Neural progenitor cell (in vitro differentiated cells): ENCODE measurements around the gene PPP4R3B. TPM values are rescaled to one million over a fixed set of nuclear protein-coding genes. Genes with fewer than 3 reads are reported as not detected.
A peak's percentile ranks its signal among the peaks of the same experiment; 100 is the strongest.

ENCODE experiments used
- DNase-seq: peaks from one replicate; pipeline ENCODE4 v3.0.0-alpha.2; 2016; ENCODE audit warnings: low spot score
- H2AFZ ChIP-seq: fragments of 200-600 bp; sonication (generic); replicated peaks from 2 replicates; pipeline ENCODE4 v1.6.1; 2016; ENCODE audit warnings: antibody characterized with exemption
- H3F3A ChIP-seq: fragments of 200-600 bp; sonication (generic); 2 replicates; pipeline ENCODE4 v1.6.1; 2016; ENCODE audit warnings: antibody characterized with exemption, low read depth
- H3K27ac ChIP-seq: fragments of 200-600 bp; sonication (generic); 2 replicates; pipeline ENCODE4 v1.5.1; 2016; ENCODE audit warnings: mild to moderate bottlenecking
- H3K27me3 ChIP-seq: fragments of 200-600 bp; sonication (generic); 2 replicates; pipeline ENCODE4 v1.6.1; 2016; ENCODE audit warnings: mild to moderate bottlenecking, moderate library complexity
- H3K36me3 ChIP-seq: fragments of 200-600 bp; sonication (generic); 2 replicates; pipeline ENCODE4 v1.5.1; 2016
- H3K4me1 ChIP-seq: fragments of 200-600 bp; sonication (generic); 2 replicates; pipeline ENCODE4 v1.6.1; 2016; ENCODE audit warnings: mixed run types
- H3K4me2 ChIP-seq: fragments of 200-600 bp; sonication (generic); 2 replicates; pipeline ENCODE4 v1.6.1; 2016
- H3K4me3 ChIP-seq: fragments of 200-600 bp; sonication (generic); 2 replicates; pipeline ENCODE4 v1.5.1; 2016
- H3K79me2 ChIP-seq: fragments of 200-600 bp; sonication (generic); 2 replicates; pipeline ENCODE4 v1.6.1; 2016; ENCODE audit warnings: low read depth
- H3K9ac ChIP-seq: fragments of 200-600 bp; sonication (generic); 2 replicates; pipeline ENCODE4 v1.6.1; 2016
- H3K9me3 ChIP-seq: fragments of 200-600 bp; sonication (generic); 2 replicates; pipeline ENCODE4 v1.5.1; 2016; ENCODE audit warnings: low read depth
- H4K20me1 ChIP-seq: fragments of 200-600 bp; sonication (generic); 2 replicates; pipeline ENCODE4 v1.6.1; 2016; ENCODE audit warnings: low read depth
- H3K27ac Mint-ChIP-seq: 3 replicates; pipeline ENCODE4 v1.8.0; 2021; ENCODE audit warnings: mixed read lengths
- H3K27me3 Mint-ChIP-seq: 2 replicates; pipeline ENCODE4 v1.8.0; 2022; ENCODE audit warnings: low read depth, mild to moderate bottlenecking, inconsistent platforms, moderate library complexity, mixed read lengths; ENCODE audit not compliant: insufficient read depth
- H3K36me3 Mint-ChIP-seq: 3 replicates; pipeline ENCODE4 v1.8.0; 2021; ENCODE audit warnings: mixed read lengths
- H3K4me1 Mint-ChIP-seq: 3 replicates; pipeline ENCODE4 v1.8.0; 2021; ENCODE audit warnings: mixed read lengths
- H3K4me3 Mint-ChIP-seq: 3 replicates; pipeline ENCODE4 v1.8.0; 2021; ENCODE audit warnings: mild to moderate bottlenecking, moderate library complexity, mixed read lengths
- H3K9me3 Mint-ChIP-seq: 3 replicates; pipeline ENCODE4 v1.8.0; 2020; ENCODE audit warnings: mixed read lengths
- CTCF ChIP-seq: fragments of 200-600 bp; sonication (generic); IDR thresholded peaks from 2 replicates; pipeline ENCODE4 v1.5.1; 2017; ENCODE audit warnings: antibody characterized with exemption, mild to moderate bottlenecking
- EZH2 ChIP-seq: fragments of 200-600 bp; sonication (generic); IDR thresholded peaks from 2 replicates; pipeline ENCODE4 v1.6.1; 2017; ENCODE audit warnings: antibody characterized with exemption, mild to moderate bottlenecking, moderate library complexity
- EZH2phosphoT487 ChIP-seq: fragments of 200-600 bp; sonication (generic); IDR thresholded peaks from 2 replicates; pipeline ENCODE4 v1.6.1; 2017; ENCODE audit warnings: antibody characterized with exemption
- total RNA-seq: library from RNA; depleted of rRNA; stranded (reverse); fragments of >200 nt; gene quantifications from 2 replicates; pipeline ENCODE4 v1.2.3, GENCODE V29; 2015; ENCODE audit warnings: low replicate concordance

Gene PPP4R3B
- total RNA-seq, 1 donor from 2014 or later, result 71.2 TPM

GRCh38 chr2:55620123-55620779 is 2.8 kb upstream of the PPP4R3B start:
- peaks cover 22% of the 10 kb centered on the region for H3K4me1 ChIP-seq
- no peaks in the 10 kb centered on the region for H3K27me3 ChIP-seq
- no peaks in the 10 kb centered on the region for H3K9me3 Mint-ChIP-seq
- peaks cover 13% of the 10 kb centered on the region for H3F3A ChIP-seq
- H3K27ac Mint-ChIP-seq, result no peak overlapping the region
- peak; percentile 44 for DNase-seq
- H3K27me3 Mint-ChIP-seq, result peaks cover 2% of the 10 kb centered on the region
- H3K9ac ChIP-seq, result no peak overlapping the region
- H3K36me3 Mint-ChIP-seq, result peaks cover 5% of the 10 kb centered on the region
- H3K9me3 ChIP-seq, result no peaks in the 10 kb centered on the region
- peaks cover 1% of the 10 kb centered on the region for H3K36me3 ChIP-seq
- peak overlapping the region; percentile 9 for H3K4me3 ChIP-seq
- H3K4me1 Mint-ChIP-seq, result peaks cover 26% of the 10 kb centered on the region
- TF ChIP-seq EZH2 (no peak), CTCF (peak; percentile 43), EZH2phosphoT487 (no peak)
- peaks cover 30% of the 10 kb centered on the region for H4K20me1 ChIP-seq
- no peak overlapping the region for H3K27ac ChIP-seq
- H3K4me3 Mint-ChIP-seq, result peak overlapping the region; percentile 77
- H2AFZ ChIP-seq, result no peak overlapping the region
- peak overlapping the region; percentile 46 for H3K4me2 ChIP-seq
- H3K79me2 ChIP-seq, result peaks cover 83% of the 10 kb centered on the region

- Mint-ChIP-seq H3K9me3 (no peaks in the 10 kb centered on the region), H3K4me3 (no peak overlapping the region), H3K36me3 (peaks cover 8% of the 10 kb centered on the region), H3K27me3 (peaks cover 2% of the 10 kb centered on the region), H3K4me1 (peaks cover 26% of the 10 kb centered on the region), H3K27ac (no peak overlapping the region)
- Histone ChIP-seq H3K79me2 (peaks cover 95% of the 10 kb centered on the region), H3K4me1 (peaks cover 24% of the 10 kb centered on the region), H3F3A (peaks cover 16% of the 10 kb centered on the region), H4K20me1 (peaks cover 32% of the 10 kb centered on the region), H3K27ac (peak overlapping the region; percentile 82), H3K4me2 (peak overlapping the region; percentile 87), H3K9me3 (no peaks in the 10 kb centered on the region), H3K4me3 (peak overlapping the region; percentile 97), H3K36me3 (peaks cover 13% of the 10 kb centered on the region), H2AFZ (peak overlapping the region; percentile 84), H3K27me3 (no peaks in the 10 kb centered on the region), H3K9ac (peak overlapping the region; percentile 97)
- peak; percentile 67 for DNase-seq
- TF ChIP-seq EZH2, result no peak
- no peak for TF ChIP-seq CTCF
- no peak for TF ChIP-seq EZH2phosphoT487
These were observed 1.0 kb upstream of the PPP4R3B start for GRCh38 chr2:55618275-55619055.

GRCh38 chr2:55618025-55618274 is 528 bp upstream of the PPP4R3B start:
- H3K4me2 ChIP-seq, result peak overlapping the region; percentile 87
- peak overlapping the region; percentile 82 for H3K27ac ChIP-seq
- H3K36me3 ChIP-seq, result peaks cover 18% of the 10 kb centered on the region
- no peaks in the 10 kb centered on the region for H3K27me3 ChIP-seq
- Mint-ChIP-seq H3K9me3 (no peaks in the 10 kb centered on the region), H3K36me3 (peaks cover 11% of the 10 kb centered on the region), H3K4me1 (peaks cover 26% of the 10 kb centered on the region), H3K27me3 (peaks cover 2% of the 10 kb centered on the region), H3K27ac (no peak overlapping the region), H3K4me3 (no peak overlapping the region)
- TF ChIP-seq EZH2, result no peak
- no peak for TF ChIP-seq CTCF
- TF ChIP-seq EZH2phosphoT487, result no peak
- H3K9me3 ChIP-seq, result no peaks in the 10 kb centered on the region
- H3F3A ChIP-seq, result peaks cover 16% of the 10 kb centered on the region
- peaks cover 32% of the 10 kb centered on the region for H4K20me1 ChIP-seq
- H2AFZ ChIP-seq, result peak overlapping the region; percentile 84
- peak overlapping the region; percentile 97 for H3K9ac ChIP-seq
- peak overlapping the region; percentile 97 for H3K4me3 ChIP-seq
- DNase-seq, result no peak
- H3K79me2 ChIP-seq, result peaks cover 95% of the 10 kb centered on the region
- H3K4me1 ChIP-seq, result peaks cover 24% of the 10 kb centered on the region
